Occipital lobe (tissue), 2 donors: Measurements from ENCODE around the gene LCLAT1. TPM values are rescaled to one million over a fixed set of nuclear protein-coding genes. Genes with fewer than 3 reads are reported as not detected.
"Not testable (repeated sequence)": the region's sequence is repeated elsewhere in the genome, so short reads cannot be mapped to it uniquely, and the experiment has no call there.

Experiments
- DNase-seq: peaks from one replicate; lab custom pipeline; 2025; lab: John Stamatoyannopoulos, UW
- total RNA-seq: library from RNA; depleted of rRNA; stranded (reverse); fragments of >200 nt; gene quantifications from one replicate; pipeline ENCODE4 v1.2.3, GENCODE V29; 2014

Gene LCLAT1
- total RNA-seq, 1 donor from 2014 or later: 34.8 TPM

DNA sequence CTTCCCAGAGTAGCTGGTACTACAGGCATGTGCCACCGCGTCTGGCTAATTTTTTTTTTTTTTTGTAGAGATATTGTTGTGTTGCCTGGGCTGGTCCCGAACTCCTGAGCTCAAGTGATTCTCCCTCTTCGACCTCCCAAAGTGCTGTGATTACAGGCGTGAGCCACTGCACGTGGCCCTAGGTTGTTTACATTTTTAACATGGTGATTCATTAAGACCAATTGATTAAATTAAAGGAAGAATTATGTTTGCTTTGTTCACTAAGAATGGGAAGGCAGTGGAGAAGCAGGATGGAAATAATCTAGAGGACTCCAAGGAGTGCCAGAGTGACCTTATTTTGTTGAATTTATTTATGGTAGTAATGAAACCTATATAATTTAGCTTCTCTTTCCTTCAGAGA lies 7.5 kb downstream of the LCLAT1 start:
- no peak for DNase-seq

DNA sequence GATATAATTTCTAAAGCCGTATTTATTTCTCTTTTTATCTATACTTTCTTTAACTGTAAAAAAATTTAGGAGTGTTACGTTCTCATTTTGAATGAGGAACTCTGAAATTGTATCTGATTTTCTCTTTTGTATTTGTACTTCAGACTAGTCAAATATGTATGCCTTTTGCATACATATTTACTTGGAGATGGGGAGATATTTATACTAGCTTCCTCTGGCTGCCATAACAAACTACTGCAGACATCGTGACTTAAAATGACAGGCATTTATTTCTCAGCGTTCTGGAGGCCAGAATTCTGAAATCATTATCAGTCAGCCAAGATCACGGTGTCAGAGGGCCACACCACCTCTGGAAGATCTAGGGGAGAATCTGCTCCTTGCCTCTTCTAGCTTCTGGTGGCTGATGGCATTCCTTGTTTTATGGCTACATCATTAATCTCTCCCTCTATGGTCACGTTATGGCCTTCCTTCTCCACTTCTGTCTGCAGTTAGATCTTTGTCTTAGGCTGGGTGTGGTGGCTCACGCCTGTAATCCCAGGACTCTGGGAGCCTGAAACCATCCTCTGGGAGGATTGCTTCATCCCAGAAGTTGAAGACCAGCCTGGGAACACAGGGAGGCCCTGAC lies 8.2 kb downstream of the LCLAT1 start:
- no peak for DNase-seq

DNA sequence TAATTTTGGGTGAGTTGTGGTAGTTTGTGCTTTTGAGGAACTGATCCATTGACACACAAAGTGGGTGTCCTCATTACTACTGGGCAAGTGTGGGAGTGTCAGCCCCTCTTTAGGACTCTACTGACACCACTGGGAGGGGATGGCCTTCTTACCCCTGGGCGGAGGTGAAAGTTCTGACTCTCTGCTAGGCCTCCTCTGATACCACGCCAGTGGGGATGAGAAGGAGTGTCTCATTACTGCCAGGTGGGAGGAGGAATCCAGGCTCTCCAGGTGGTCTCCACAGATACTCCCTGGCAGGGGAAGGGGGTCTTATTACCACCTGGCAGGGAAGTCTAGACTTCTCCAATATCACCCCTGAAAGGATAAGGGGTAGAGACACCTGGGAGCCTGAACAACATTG lies 9.1 kb downstream of the LCLAT1 start:
- no peak for DNase-seq

DNA sequence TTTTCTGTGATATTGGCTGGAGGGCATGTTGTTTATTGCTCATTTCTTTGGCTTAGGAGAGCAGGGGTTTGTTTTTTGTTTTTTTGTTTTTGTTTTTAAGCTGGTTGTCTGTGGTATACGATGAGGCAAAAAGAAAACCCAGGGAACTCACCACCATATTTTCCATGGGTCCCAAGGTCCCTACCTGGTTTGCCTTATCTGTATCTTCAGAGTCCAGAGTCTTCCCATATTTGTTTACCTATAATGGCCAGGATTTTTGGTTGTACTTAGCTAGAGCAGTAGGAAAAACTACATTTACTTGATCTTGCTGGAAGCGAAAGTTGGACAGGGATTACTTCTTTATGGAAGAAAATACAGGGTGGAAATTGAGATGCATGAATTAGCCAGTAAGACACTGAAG lies 9.5 kb downstream of the LCLAT1 start:
- no peak for DNase-seq

DNA sequence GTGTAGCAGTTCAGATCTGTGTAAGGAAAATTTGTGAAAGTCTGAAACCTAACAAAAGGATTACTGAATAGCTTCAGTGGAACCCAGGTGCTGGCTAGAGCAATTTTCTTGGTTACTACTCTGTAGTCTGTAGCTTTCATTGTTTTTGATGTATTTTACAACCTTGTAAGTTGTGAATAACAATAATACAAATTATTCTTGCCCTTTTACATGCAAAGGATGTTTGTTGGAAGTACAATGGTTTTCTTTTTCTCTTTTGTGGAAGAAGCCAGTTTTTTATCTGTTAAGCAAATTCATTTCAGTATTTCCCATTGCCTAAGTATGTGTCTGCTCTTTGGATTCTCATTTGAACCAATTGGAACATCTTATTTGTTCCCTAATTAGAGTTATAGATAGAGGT lies 10.2 kb downstream of the LCLAT1 start:
- DNase-seq: no peak

DNA sequence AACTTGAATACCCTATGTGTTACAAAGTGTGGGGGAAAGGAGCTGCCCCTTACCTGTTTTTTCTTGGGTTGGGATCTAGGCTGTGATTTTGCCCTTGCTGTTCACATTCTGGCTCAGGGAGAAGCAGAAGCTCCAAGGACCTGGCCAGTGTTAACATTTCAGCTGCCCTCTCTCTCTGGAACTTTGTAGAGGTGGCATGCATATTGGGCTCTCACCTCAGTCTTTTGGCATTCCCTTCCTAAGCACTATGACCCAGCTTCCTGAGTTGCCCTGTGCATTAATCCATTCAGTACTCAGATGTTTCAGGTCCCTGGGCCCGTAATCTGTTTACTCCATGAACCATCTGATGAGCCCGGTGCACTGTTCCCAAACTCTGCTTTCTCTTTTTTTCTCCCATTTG lies 12.1 kb downstream of the LCLAT1 start:
- DNase-seq: no peak

DNA sequence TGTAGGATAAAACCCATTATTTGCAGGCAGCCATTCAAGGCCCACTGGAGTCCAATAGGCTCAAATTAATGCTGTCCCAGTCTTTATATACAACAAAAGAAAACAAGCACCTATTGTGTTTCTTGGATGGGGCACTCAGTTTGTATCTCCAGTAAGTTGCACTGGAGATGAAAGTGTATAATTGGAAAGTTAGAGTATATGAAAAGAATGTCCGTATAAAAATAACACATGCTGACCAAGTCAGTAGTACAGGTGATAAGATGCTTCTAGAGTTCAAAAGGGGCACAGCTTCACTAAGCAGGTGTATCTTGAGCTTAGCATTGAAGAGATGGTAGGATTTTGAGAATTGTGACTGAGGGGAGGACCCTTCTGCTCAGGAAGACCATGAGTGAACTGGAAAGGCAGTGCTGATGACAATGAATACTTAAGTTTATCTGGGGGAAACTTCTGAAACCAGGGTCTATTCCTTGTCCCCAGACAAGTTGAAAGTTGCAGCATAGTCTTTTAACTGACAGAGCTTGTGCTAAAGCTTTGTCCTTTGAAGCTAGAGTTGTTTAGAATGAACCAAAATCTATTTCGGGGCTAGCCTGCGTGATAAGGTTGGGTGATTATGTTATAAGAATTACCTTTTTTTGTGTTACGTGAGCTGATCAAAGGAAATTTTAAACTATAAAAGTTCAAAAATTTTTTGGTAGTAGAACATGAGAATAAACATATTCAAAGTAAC lies 15.2 kb downstream of the LCLAT1 start:
- DNase-seq: no peak

DNA sequence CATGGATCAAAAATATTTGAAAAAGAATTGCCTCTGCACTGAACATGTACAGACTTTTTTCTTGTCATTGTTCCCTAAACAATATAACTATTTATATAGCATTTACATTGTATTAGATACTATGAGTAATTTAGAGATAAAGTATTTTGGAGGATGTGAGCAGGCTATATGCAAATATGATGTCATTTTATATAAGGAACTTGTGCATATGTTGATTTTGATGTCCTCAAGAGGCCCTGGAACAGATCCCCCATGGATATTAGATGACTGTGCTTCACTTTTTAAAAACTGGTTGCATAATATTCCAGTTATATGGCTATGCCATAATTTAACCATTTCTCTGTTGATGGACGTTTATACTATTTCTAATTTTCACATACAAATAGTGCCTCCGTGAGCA lies 16.5 kb downstream of the LCLAT1 start:
- no peak for DNase-seq

DNA sequence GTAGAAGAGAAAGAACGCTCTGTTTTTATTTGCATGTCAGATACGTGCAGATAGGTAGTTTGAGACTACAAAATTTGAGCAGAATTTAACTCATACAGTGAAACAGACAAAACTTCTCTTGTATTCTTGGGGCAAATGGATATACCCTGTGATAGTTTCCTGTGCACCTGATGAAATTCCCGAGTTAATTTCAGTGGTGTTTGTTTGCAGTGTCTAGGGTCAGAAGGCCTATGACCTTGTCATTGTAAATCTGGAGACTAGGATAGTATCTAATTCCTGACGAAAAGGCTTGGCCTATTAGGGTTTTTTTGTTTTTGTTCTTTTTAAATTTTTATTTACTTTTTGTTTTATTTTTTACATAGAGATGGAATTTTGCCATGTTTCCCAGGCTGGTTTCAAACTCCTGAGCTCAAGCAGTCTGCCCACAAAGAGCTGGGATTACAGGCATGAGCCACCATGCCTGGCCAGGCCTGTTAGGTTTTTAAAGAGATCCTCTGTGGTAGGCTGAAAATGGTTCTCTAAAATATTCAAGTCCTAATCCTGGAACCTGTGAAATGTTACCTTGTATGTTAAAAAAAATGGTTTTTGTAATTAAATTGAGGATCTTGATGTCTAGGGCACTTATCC lies 17.6 kb downstream of the LCLAT1 start:
- DNase-seq: no peak

DNA sequence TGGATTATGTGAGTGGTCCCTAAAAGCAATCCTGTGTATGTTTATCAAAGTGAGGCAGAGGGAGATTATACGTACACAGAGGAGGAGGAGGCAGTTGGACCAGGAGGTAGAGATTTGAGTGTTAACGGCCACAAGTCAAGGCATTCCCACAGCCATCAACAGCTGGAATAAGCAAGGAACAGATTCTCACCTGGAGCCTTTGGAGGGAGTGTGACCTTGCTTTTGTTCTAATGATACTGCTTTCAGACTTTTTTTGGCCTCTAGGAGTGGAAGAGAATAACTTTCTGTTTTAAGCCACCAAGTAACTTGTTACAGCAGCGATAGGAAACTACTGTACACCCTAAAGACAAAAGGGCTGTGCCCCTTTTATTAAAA lies 18.1 kb downstream of the LCLAT1 start:
- DNase-seq: no peak

DNA sequence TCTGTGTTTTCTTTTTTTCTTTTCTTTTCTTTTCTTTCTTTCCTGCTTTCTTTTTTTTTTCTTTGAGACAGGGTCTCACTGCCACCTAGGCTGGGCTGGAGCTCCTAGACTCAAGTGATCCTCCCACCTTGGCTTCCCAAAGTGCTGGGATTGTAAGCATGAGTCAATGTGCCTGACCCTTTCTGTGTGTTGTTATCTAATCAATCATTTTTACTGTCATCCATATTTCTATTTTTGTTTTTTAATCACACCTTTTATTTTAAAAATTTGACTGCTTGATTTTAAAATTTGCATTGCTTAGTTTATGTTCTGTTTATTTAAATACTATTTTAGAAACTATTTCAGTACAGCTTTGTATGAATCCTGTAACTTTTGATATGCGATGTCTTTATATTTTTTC lies 19.2 kb downstream of the LCLAT1 start:
- no peak for DNase-seq

DNA sequence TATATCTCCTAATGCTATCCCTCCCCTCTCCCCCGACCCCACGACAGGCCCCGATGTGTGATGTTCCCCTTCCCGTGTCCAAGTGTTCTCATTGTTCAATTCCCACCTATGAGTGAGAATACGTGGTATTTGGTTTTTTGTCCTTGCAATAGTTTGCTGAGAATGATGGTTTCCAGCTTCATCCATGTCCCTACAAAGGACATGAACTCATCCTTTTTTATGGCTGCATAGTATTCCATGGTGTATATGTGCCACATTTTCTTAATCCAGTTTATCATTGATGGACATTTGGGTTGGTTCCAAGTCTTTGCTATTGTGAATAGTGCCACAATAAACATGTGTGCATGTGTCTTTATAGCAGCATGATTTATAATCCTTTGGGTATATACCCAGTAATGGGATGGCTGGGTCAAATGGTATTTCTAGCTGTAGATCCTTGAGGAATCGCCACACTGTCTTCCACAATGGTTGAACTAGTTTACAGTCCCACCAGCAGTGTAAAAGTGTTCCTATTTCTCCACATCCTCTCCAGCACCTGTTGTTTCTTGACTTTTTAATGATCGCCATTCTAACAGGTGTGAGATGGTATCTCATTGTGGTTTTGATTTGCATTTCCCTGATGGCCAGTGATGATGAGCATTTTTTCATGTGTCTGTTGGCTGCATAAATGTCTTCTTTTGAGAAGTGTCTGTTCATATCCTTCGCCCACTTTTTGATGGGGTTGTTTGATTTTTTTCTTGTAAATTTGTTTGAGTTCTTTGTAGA lies 20.2 kb downstream of the LCLAT1 start:
- DNase-seq: not testable (repeated sequence)

DNA sequence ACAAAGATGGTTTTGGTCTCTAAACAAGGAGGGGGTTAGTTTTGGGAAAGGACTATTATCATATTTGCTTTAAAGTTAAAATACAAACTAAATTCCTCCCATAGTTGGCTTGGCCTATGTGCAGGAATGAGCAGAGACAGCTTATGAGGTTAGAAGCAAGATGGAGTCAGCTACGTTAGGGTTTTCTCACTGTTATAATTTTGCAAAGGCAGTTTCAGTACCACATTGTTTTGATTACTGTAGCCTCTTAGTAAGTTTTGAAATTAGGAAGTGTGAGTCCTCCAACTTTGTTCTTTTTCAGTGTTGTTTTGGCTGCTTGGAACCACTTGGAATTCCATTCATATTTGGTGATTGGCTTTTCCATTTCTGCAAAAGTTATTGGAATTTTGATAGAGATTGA lies 23.4 kb downstream of the LCLAT1 start:
- no peak for DNase-seq

DNA sequence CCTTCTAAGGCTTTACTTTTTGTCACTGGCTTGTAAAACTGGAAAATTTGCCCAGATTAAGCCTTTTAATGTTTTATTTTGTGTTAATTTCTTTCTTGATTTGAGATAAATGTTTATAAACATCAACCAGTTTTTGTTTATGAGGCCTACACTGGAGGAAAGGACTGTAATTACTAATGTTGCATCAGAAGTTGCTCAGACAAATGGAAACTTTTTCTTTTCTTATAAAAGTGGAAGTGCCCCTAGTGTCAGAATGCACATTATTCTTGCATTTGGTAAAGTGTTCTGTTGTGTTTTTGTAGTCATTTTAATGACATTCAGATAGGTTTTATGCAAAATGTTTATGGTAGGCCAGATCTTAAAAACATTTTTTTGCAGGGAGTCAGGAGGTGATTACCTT lies 25.3 kb downstream of the LCLAT1 start:
- DNase-seq: no peak

DNA sequence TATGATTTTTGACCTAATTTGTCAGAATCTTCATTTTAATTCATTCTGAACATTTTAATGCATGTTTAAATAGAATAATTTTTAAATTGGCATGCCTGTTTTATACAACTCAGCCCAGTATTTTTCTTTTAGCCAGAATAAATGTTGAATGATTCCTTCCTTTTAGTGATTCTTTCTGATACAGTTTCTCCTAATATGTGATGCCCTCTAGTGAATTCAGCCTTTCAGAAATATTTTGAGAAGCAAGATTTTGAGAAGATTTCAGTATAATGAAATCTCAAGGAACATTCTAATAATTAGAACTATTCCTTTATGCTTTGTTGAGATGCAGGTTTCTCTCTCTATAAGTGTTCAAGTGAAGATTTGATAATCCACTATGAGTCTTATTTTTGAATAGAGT lies 28.5 kb downstream of the LCLAT1 start:
- DNase-seq: no peak

DNA sequence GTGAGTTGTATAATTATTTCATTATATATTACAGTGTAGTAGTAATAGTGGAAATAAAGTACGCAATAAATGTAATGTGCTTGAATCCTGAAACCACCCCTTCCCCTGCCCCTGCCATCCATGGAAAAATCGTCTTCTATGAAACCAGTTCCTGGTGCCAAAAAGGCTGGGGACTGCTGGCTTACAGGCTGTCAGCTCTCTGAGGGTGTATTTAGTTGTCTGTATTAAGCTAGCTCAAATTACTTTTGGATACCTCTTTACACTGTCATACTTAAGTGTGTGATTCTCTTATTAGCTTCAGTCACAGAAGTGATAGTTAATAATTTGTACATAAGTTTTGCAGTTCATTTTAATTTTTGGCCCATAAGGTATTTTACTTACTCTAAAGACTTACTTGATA lies 29.6 kb downstream of the LCLAT1 start:
- DNase-seq: no peak

DNA sequence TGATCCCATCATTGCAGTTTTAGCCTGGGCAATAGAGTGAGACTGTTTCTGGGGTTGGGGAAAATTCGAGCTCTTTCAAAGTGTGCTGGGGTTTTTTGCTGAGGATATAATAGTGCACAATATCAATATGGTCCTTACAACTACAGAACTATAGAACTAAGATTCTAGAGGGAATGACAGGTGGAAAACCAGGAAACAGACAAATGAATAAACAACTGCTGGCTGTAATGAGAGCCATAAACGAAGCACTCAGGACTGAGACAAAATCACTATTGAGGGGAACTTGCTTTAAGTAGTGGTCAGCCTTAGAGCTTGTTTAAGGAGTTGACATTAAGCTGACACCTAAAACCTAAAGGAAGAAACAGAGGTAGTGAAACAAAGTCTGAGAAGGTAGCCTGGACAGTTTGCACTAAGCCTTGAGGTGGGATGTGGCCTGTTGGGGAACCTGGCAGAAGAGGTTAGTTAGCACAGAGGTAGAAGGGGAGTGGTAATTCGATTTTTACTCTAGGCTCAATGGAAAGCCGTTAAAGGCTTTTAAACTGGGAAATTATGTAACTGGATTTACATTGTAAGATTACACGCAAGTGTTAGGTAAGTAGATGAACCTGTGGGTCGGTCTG lies 33.8 kb downstream of the LCLAT1 start:
- no peak for DNase-seq

DNA sequence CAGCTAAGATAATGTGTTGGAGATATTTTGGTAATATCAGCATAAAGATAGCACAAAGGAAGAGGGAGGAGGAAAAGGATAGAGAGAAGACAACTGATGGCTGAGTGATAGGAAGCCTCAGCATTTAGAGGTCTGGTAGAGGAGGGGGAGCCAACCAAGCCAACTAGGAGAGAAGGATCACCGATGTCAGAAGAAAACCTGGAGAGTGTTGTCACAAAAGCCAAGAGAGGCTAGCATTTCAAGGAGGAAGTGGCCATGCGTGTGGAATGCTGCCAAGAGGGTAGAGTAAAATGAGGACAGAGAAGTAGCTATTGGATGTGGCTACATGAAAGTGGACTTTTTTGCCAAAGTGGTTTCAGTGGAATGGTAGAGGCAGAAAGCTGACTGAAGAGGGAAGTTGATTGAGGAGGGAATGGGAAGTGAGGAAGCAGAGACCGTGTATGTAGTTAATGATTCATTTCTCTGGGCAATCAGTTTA lies 34.3 kb downstream of the LCLAT1 start:
- no peak for DNase-seq

DNA sequence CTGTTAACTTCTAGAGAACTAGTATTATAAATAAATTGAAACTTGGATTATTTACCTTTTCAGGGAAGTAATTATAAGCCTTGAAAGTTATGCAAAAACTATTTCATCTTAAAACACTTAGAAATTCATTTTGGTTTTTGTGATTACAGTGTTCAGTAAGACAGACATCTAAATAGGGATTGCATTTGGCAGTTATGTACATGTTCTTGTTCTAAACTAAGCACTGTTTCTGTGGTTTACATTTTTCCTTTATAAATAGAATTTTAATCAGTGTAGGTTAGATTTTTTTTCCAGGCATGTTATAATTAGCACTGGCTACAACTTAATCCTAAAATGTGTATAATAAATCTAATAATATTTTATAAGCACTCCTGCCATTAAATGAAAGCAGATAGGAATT lies 35.0 kb downstream of the LCLAT1 start:
- DNase-seq: no peak

DNA sequence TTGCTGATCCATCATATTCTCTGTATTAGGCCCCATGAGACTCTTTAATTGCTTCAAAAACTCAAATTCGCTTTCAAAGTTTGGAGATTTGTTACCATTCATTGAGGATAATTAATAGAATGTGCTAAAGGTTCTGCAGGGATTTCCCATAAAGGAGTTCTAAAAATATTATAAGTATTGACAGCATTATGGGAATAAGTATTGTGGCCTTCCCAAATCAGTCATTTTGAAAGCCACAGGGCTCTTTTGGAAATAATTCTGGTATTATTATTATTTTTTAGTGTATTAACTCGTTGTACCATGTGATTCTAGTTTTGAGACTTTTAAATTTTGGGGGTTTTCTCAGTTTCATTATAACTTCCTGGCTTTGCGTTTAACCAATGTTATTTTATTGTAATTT lies 37.1 kb downstream of the LCLAT1 start:
- no peak for DNase-seq

DNA sequence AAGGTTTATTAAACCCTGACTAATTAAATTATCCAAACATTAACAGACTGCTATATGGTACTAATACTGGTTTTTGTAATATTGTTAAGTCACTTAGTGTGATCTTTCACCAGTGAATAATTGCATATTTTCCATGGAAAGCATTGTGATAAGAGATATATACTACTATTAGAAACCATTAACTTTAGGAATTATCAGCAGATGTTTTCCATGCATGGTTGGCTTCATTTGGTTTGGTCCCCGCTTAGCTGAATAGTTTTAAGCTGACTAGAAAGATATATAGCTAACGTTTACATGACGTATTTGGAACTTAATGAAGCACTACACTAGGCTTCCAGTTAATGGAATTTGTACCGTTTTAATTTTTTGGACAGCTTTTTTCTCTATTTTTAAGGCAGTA lies 37.9 kb downstream of the LCLAT1 start:
- no peak for DNase-seq

DNA sequence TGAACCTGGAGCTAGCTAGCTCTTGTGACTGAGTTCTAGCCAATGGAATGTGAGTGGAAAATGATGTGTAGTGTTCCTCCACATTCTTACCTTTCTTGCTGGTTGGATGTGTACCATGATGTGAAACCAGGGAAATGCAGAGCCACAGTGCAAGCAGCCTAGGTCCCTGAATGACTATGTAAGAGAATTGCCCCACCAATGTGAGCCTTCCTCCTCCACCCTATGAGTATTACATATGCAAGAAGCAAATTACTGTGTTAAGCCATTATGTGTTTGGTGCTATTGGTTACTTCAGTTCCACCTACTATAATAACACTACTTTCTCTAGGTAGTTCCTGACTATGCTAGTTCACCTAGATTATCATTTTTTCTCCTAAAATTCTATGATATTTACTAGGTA lies 39.6 kb downstream of the LCLAT1 start:
- no peak for DNase-seq
